NOMO-1 (cell line): ENCODE data around the gene MRPS27.
"Not testable (repeated sequence)": the region's sequence is repeated elsewhere in the genome, so short reads cannot be mapped to it uniquely, and the experiment has no call there.

ENCODE experiments used
- DNase-seq, 2 experiments: peaks; one replicate each; lab custom pipeline; 2025; ENCODE audit not compliant: unreplicated experiment in 2 of 2; lab: John Stamatoyannopoulos, UW

The MRPS27 gene

GRCh38 chr5:72179028-72179815, 140.8 kb downstream of the MRPS27 start:
- no peak for DNase-seq

DNA sequence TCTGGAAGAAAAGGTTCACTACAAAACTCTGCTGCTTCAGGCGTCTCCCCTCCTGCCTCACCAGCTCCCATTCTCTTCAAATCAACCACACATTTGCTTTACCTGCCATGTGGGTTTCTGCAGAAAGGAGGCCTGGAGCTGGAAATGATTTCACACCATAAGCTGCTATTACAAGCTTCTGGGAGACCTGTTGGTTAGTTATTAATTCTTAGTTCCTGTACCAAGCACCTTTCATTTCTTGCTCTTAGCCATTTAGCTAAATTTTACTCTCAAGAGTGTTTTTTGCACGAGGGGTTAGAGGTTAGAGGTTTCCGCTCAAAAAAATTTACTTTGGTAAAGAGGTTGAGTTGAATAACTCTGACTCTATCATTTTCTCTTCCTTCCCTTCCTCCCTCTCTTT, 142.5 kb downstream of the MRPS27 start:
- no peak for DNase-seq

- DNase-seq, result no peak
Observed at GRCh38 chr5:72172786-72173185, 147.3 kb downstream of the MRPS27 start.

GRCh38 chr5:72171667-72172066, 148.4 kb downstream of the MRPS27 start:
- no peak for DNase-seq

DNA sequence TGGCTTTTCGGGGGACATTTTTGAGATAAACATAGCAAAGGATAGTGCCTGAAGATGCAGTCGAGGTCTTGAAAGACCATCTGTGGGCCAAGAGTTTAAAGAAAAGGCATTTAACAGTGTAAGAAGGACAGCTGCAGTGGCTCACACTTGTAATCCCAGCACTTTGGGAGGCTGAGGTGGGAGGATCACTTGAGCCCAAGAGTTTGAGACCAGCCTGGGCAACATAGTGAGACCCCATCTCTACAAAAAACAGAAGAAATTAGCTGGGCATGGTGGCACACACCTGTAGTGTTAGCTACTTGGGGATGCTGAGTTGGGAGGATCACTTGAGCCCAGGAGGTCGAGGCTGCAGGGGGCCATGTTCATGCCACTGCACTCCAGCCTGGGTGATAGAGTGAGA, 148.9 kb downstream of the MRPS27 start:
- not testable (repeated sequence) for DNase-seq

- no peak for DNase-seq
Observed at GRCh38 chr5:72170101-72170500, 149.9 kb downstream of the MRPS27 start.
